ENCODE measurements around the gene NTM.

The NTM gene

GRCh38 chr11:132030896-132031295, 660.5 kb downstream of the NTM start:
- DNase-seq = no peak
- Mint-ChIP-seq H3K27me3 (no peaks in the 10 kb centered on the region), H3K9me3 (peaks cover 3% of the 10 kb centered on the region), H3K4me3 (no peak overlapping the region), H3K36me3 (ENCODE audit: low read depth) (no peaks in the 10 kb centered on the region), H3K4me1 (no peaks in the 10 kb centered on the region), H3K27ac (no peak overlapping the region)
- ATAC-seq = no peak

GRCh38 chr11:132032555-132032954, 662.1 kb downstream of the NTM start:
- Mint-ChIP-seq H3K4me3 (no peak overlapping the region), H3K4me1 (no peaks in the 10 kb centered on the region), H3K27me3 (no peaks in the 10 kb centered on the region), H3K27ac (no peak overlapping the region), H3K9me3 (peaks cover 3% of the 10 kb centered on the region), H3K36me3 (ENCODE audit: low read depth) (no peaks in the 10 kb centered on the region)
- DNase-seq = no peak
- ATAC-seq = no peak

DNA sequence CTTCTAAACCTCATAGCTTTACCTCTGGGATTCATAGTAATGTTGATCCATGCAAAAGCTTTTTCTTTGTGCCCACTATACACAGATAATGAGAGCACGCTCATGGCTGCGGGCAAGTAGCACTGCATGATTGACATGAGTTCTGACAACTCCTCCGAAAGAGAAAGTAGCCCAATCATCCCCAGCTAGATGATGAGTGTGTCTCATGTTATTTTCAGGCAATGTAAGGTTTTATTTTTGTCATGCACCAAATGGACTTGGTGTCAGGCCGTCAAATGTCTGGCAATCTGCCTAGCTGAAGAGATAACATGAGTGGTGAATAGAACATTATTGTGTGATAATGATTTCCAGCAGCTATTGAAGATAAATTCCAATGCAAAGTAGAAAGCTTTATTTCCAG, 662.6 kb downstream of the NTM start:
- no peaks in the 10 kb centered on the region for H3K4me1 Mint-ChIP-seq
- no peaks in the 10 kb centered on the region for H3K27me3 Mint-ChIP-seq
- DNase-seq (no peak), ATAC-seq (no peak)
- no peaks in the 10 kb centered on the region for H3K36me3 Mint-ChIP-seq (ENCODE audit: low read depth)
- H3K9me3 Mint-ChIP-seq = peaks cover 3% of the 10 kb centered on the region
- H3K4me3 Mint-ChIP-seq = no peak overlapping the region
- no peak overlapping the region for H3K27ac Mint-ChIP-seq

DNA sequence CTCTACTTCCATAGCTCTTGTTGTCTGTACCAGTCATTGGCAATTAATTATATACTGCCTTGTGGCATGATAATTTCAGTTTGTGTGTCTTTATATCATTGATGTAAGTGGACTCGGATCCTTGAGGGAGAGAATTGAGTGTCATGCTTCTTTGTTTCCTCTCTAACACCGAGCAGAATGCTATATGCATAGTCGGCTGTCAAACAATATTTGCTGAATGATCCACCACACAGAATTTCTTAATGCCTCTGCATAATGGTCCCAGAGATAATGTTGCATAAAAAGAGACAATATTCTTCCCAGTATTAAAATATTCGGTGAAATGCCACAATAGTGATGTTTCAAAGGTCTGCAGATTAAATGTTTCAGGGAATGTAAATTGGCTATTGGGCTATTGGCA, 664.8 kb downstream of the NTM start:
- H3K27ac Mint-ChIP-seq = no peak overlapping the region
- H3K4me1 Mint-ChIP-seq = no peaks in the 10 kb centered on the region
- no peaks in the 10 kb centered on the region for H3K36me3 Mint-ChIP-seq (ENCODE audit: low read depth)
- ATAC-seq (no peak), DNase-seq (no peak)
- no peak overlapping the region for H3K4me3 Mint-ChIP-seq
- peaks cover 3% of the 10 kb centered on the region for H3K9me3 Mint-ChIP-seq
- no peaks in the 10 kb centered on the region for H3K27me3 Mint-ChIP-seq

DNA sequence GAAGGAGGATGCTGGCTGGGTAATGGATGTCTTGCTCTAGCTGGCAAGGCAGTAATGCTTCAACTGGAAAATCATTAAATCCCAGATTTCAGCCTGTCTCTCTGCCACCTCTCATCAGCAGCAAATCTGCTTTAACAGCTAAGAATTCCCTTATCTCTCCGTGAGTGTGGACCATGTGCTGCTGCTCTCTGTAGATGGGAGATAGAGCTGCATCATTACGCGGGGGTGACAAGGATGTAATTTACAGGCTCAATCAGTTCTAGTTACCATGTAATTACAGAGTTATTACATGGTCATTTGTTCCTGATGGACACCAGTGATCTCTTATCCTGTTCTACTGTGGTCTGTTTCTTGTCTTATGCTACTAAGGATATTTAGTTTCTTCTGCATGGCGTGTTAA, 665.4 kb downstream of the NTM start:
- Mint-ChIP-seq H3K27ac (no peak overlapping the region), H3K9me3 (peaks cover 3% of the 10 kb centered on the region), H3K4me1 (no peaks in the 10 kb centered on the region), H3K36me3 (ENCODE audit: low read depth) (no peaks in the 10 kb centered on the region), H3K27me3 (no peaks in the 10 kb centered on the region), H3K4me3 (no peak overlapping the region)
- ATAC-seq (no peak), DNase-seq (no peak)

- Mint-ChIP-seq H3K4me3 (no peak overlapping the region), H3K27ac (no peak overlapping the region), H3K27me3 (no peaks in the 10 kb centered on the region), H3K9me3 (peaks cover 3% of the 10 kb centered on the region), H3K4me1 (no peaks in the 10 kb centered on the region), H3K36me3 (ENCODE audit: low read depth) (no peaks in the 10 kb centered on the region)
- DNase-seq = no peak
- no peak for ATAC-seq
These were observed 665.8 kb downstream of the NTM start for GRCh38 chr11:132036220-132036619.

DNA sequence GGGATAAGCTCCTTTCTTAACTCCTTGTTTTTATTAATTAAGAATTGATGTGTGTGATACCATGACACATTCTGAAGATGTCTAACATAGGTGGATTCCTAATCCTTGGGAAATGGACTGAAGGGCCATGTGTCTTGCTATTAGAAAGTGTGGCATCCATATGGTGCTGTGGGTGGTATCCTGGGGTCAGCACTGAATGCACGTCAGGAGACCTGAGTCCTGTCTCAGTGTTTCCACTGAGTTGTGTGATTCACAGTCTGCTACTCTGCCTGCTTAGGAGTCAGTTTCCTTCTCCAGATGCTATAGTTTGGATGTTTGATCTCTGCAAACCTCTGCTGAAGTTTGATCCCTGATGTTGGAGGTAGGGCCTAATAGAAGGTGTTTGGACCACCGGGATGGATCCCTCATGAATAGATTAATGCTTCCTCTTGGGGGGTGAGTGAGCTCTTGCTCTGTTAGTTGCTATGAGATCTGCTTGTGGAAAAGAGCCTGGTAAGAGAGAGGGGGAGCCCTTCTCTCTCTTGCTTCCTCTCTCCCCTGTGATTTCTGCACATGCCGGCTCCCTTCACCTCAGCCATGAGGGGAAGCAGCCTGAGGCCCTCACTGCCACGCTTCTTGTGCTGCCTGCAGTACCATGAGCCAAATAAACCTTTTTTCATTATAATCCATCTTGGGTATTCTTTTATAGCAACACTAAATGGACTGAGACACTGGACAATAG, 666.5 kb downstream of the NTM start:
- no peaks in the 10 kb centered on the region for H3K36me3 Mint-ChIP-seq (ENCODE audit: low read depth)
- H3K4me3 Mint-ChIP-seq = no peak overlapping the region
- DNase-seq (no peak), ATAC-seq (no peak)
- H3K27ac Mint-ChIP-seq = no peak overlapping the region
- H3K4me1 Mint-ChIP-seq = no peaks in the 10 kb centered on the region
- no peaks in the 10 kb centered on the region for H3K27me3 Mint-ChIP-seq
- peaks cover 3% of the 10 kb centered on the region for H3K9me3 Mint-ChIP-seq

- Mint-ChIP-seq H3K27ac (no peak overlapping the region), H3K27me3 (no peaks in the 10 kb centered on the region), H3K4me1 (no peaks in the 10 kb centered on the region), H3K4me3 (no peak overlapping the region), H3K9me3 (no peaks in the 10 kb centered on the region), H3K36me3 (ENCODE audit: low read depth) (no peaks in the 10 kb centered on the region)
- DNase-seq (no peak), ATAC-seq (no peak)
These were observed 667.0 kb downstream of the NTM start for GRCh38 chr11:132037467-132037862.

DNA sequence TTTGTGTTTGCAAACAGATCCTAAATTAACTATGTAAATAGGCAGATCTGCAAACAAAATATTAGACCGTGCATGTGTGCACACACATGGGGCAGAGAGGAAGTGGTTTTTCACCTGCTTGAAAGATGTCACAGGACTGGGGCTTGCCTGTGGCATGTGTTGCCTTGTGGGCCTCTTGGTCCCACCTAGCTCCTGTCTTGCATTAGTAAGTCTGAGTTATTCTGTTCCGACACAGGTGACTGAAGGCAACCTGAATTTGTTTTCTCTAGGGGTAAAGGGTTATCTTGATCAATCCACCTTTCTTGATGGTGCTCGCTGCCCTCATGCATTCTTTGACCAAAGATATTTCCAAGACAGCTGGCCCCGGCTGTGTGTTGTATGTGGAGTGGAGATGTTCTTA, 667.5 kb downstream of the NTM start:
- Mint-ChIP-seq H3K4me1 (no peaks in the 10 kb centered on the region), H3K27me3 (no peaks in the 10 kb centered on the region), H3K27ac (no peak overlapping the region), H3K4me3 (no peak overlapping the region), H3K36me3 (ENCODE audit: low read depth) (no peaks in the 10 kb centered on the region), H3K9me3 (no peaks in the 10 kb centered on the region)
- ATAC-seq (no peak), DNase-seq (no peak)

DNA sequence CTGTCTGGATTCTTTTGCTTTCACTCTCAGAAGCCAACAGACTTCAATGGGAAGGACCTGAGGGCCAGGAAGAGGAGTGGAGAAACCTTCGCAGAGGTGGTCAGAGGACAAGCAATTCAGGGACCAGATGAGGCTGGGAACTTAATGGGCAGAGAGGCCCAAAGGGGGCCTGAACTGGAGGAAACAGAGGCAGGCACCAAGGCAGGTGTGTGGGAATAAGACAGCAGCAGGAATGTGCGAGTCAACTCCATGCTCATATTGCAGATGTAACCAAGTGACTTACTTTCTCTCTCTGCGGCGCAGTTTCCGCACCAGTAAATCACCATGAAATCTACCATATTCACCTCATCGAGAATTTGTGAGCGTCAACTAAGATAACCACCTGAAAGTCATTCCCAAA, 669.1 kb downstream of the NTM start:
- Mint-ChIP-seq H3K36me3 (ENCODE audit: low read depth) (no peaks in the 10 kb centered on the region), H3K27ac (no peak overlapping the region), H3K4me1 (no peaks in the 10 kb centered on the region), H3K9me3 (no peaks in the 10 kb centered on the region), H3K4me3 (no peak overlapping the region), H3K27me3 (no peaks in the 10 kb centered on the region)
- DNase-seq (no peak), ATAC-seq (no peak)

- DNase-seq (no peak), ATAC-seq (no peak)
- no peaks in the 10 kb centered on the region for H3K36me3 Mint-ChIP-seq (ENCODE audit: low read depth)
- no peak overlapping the region for H3K4me3 Mint-ChIP-seq
- H3K27me3 Mint-ChIP-seq = no peaks in the 10 kb centered on the region
- no peak overlapping the region for H3K27ac Mint-ChIP-seq
- no peaks in the 10 kb centered on the region for H3K4me1 Mint-ChIP-seq
- H3K9me3 Mint-ChIP-seq = no peaks in the 10 kb centered on the region
These were observed 671.9 kb downstream of the NTM start for GRCh38 chr11:132042296-132042695.

DNA sequence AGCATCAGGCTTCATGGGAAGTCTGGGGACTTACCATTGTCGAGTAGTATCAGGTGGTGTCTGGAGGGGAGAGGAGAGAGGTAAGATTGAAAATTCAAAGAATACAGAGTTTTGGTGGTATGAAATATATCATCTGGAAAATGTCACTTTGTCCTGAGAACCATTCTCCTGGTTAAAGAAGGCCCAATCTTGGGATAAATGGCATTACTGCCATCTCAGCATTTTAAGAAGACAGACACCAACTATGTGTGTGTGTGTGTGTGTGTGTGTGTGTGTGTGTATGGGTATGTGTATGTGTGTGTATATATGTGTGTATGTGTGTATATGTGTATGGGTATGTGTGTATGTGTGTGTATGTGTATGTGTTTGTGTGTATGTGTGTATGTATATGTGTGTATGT, 673.3 kb downstream of the NTM start:
- H3K4me1 Mint-ChIP-seq = no peaks in the 10 kb centered on the region
- no peak overlapping the region for H3K27ac Mint-ChIP-seq
- no peaks in the 10 kb centered on the region for H3K36me3 Mint-ChIP-seq (ENCODE audit: low read depth)
- H3K9me3 Mint-ChIP-seq = no peaks in the 10 kb centered on the region
- DNase-seq (no peak), ATAC-seq (no peak)
- H3K4me3 Mint-ChIP-seq = no peak overlapping the region
- no peaks in the 10 kb centered on the region for H3K27me3 Mint-ChIP-seq

DNA sequence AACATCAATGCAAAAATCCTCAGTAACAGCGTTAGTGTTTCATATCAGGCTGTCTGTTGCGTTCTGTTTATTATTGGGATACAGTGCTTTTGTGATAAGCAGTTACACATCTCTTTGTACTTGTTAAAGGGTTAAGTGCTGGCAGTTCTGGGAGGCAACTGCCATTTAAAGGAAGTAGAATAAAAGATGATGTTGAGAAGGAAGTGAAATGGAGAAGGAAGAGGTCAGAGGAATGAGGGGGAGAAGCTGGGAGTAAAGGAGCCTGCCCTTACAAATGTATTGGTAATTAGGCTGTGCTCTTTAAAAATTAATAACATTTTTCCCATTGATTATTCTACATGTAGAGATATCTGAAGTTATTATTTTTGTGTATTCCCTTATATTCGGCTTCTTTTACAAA, 674.7 kb downstream of the NTM start:
- Mint-ChIP-seq H3K9me3 (no peaks in the 10 kb centered on the region), H3K27me3 (no peaks in the 10 kb centered on the region), H3K36me3 (ENCODE audit: low read depth) (no peaks in the 10 kb centered on the region), H3K4me1 (no peaks in the 10 kb centered on the region), H3K4me3 (no peak overlapping the region), H3K27ac (no peak overlapping the region)
- ATAC-seq (no peak), DNase-seq (no peak)

GRCh38 chr11:132046288-132046865, 676.0 kb downstream of the NTM start:
- H3K4me1 Mint-ChIP-seq = no peaks in the 10 kb centered on the region
- DNase-seq (no peak), ATAC-seq (no peak)
- H3K36me3 Mint-ChIP-seq (ENCODE audit: low read depth) = no peaks in the 10 kb centered on the region
- H3K9me3 Mint-ChIP-seq = no peaks in the 10 kb centered on the region
- no peak overlapping the region for H3K4me3 Mint-ChIP-seq
- no peak overlapping the region for H3K27ac Mint-ChIP-seq
- no peaks in the 10 kb centered on the region for H3K27me3 Mint-ChIP-seq

GRCh38 chr11:132047167-132047566, 676.8 kb downstream of the NTM start:
- H3K36me3 Mint-ChIP-seq (ENCODE audit: low read depth) = no peaks in the 10 kb centered on the region
- no peaks in the 10 kb centered on the region for H3K4me1 Mint-ChIP-seq
- H3K27ac Mint-ChIP-seq = no peak overlapping the region
- ATAC-seq = no peak
- H3K27me3 Mint-ChIP-seq = no peaks in the 10 kb centered on the region
- H3K4me3 Mint-ChIP-seq = no peak overlapping the region
- no peaks in the 10 kb centered on the region for H3K9me3 Mint-ChIP-seq
- no peak for DNase-seq

GRCh38 chr11:132048040-132048439, 677.6 kb downstream of the NTM start:
- Mint-ChIP-seq H3K27ac (no peak overlapping the region), H3K4me3 (no peak overlapping the region), H3K36me3 (ENCODE audit: low read depth) (no peaks in the 10 kb centered on the region), H3K9me3 (no peaks in the 10 kb centered on the region), H3K4me1 (no peaks in the 10 kb centered on the region), H3K27me3 (no peaks in the 10 kb centered on the region)
- ATAC-seq = no peak
- no peak for DNase-seq

All from activated naive CD8-positive, alpha-beta T cell treated with anti-CD3 and anti-CD28 coated beads, Interleukin-2, amount 50 U/mL, for 24 hours (primary cell).